H1 (cell line): ENCODE results near the gene BRICD5. TPM values are rescaled to one million over a fixed set of nuclear protein-coding genes. Genes with fewer than 3 reads are reported as not detected.

Experiments used
- E2F6 ChIP-seq: IDR thresholded peaks from 2 replicates; pipeline ENCODE4 v1.6.1; 2012; ENCODE audit warnings: inconsistent platforms
- EZH2 ChIP-seq: fragments of 200-600 bp; sonication (generic); IDR thresholded peaks from 2 replicates; pipeline ENCODE4 v1.7.1; 2012; ENCODE audit warnings: low read depth, mild to moderate bottlenecking, moderate library complexity, low read length, inconsistent platforms; ENCODE audit not compliant: severe bottlenecking
- FOSL1 ChIP-seq: IDR thresholded peaks from 2 replicates; pipeline ENCODE4 v1.6.1; 2011; ENCODE audit warnings: mild to moderate bottlenecking, low read depth, low read length, moderate library complexity; ENCODE audit not compliant: insufficient read depth
- GTF2F1 ChIP-seq: IDR thresholded peaks from 2 replicates; pipeline ENCODE4 v1.6.1; 2012; ENCODE audit warnings: low read depth, low read length, improper control_type of control experiment, borderline replicate concordance
- JUN ChIP-seq: IDR thresholded peaks from 2 replicates; pipeline ENCODE4 v1.6.1; 2011; ENCODE audit warnings: low read depth, mild to moderate bottlenecking, improper control_type of control experiment, low read length
- RAD21 ChIP-seq, 2 experiments: IDR thresholded peaks in 1 of 2; conservative IDR thresholded peaks in 1 of 2; 2 replicates each; pipeline ENCODE4 v1.6.1; 2011; ENCODE audit warnings: low read depth in 2 of 2, low read length in 2 of 2, improper control_type of control experiment in 1 of 2, inconsistent platforms in 1 of 2, mild to moderate bottlenecking in 1 of 2, moderate library complexity in 1 of 2
- polyA plus RNA-seq, 7 experiments: library from polyadenylated mRNA; depleted of rRNA in 3 of 7; stranded (reverse) in 5 of 7; unstranded in 2 of 7; fragments of >200 nt in 5 of 7; fragments of 200-250 nt in 2 of 7; gene quantifications; 1 replicate in 5 of 7; 2 replicates in 1 of 7; 4 replicates in 1 of 7; pipeline versions ENCODE4 v1.2.1 to v1.2.3, GENCODE V29; 2011 to 2013; ENCODE audit warnings: missing spikeins in 2 of 7, mixed read lengths in 2 of 7
- total RNA-seq: library from RNA; stranded (reverse); fragmentation: NEBNext Ultra II Directional; extraction: Animal tissue kit (Norgen Biotek cat#: 25700); gene quantifications from 2 replicates; pipeline ENCODE4 v1.2.1, GENCODE V29; 2021

BRICD5 gene
- total and polyA plus RNA-seq, 2 of the 8 experiments (the other 6 are each of a cell fraction or from before 2014, with no cell fraction given): 8.5 to 14.2 TPM

- TF ChIP-seq E2F6 (peak; percentile 25; the same call in 1 of the 2 replicates), GTF2F1 (peak; percentile 80; the same call in 1 of the 2 replicates), FOSL1 (no peak), JUN (no peak), EZH2 (no peak), RAD21 (IDR thresholded peaks at IDR 0.05 in 1 of 2, conservative IDR thresholded peaks at IDR 0.05 in 1 of 2; ENCODE audit: low read depth in 2 of 2, low read length in 2 of 2) (peak; percentile 62 to 71; a peak in 3 of 4 replicates)
Observed at GRCh38 chr16:2251296-2252111, 40.8 kb upstream of the BRICD5 start, which contains the start of gene ECI1 (continued).
